C4-2B (cell line): ENCODE data around the gene CRELD1.

ENCODE experiments used
- H3K27ac ChIP-seq: fragments of 450-650 bp; 2 replicates; pipeline ENCODE4 v1.5.1; 2017
- CTCF ChIP-seq: fragments of 450-650 bp; conservative IDR thresholded peaks from 2 replicates; pipeline ENCODE4 v1.5.1; 2017; ENCODE audit warnings: mild to moderate bottlenecking
- ZFX ChIP-seq: fragments of 450-650 bp; IDR thresholded peaks from 2 replicates; pipeline ENCODE4 v1.6.1; 2017

The CRELD1 gene

DNA sequence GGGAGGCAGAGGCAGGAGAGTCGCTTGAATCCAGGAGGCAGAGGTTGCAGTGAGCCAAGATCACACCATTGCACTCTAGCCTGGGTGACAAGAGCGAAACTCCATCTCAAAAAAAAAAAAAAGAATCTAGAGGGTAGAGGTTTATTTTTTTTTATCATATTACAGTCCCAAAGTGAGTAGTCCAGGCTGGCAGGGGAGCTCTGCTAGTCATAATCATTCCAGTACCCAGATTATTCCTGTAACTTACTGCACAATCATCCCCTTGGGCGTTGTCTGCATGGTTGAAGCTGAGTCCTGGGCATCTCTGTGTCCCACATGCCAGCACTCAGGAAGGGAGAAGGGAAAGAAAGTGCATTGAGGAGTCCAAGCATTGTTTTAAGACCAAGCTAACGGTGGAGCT is 8.5 kb downstream of the CRELD1 start:
- no peak overlapping the region for H3K27ac ChIP-seq
- no peak for TF ChIP-seq CTCF
- no peak for TF ChIP-seq ZFX

- no peak overlapping the region for H3K27ac ChIP-seq
- TF ChIP-seq ZFX, result no peak
- TF ChIP-seq CTCF, result no peak
Observed at GRCh38 chr3:9942934-9943690, 9.5 kb downstream of the CRELD1 start.

DNA sequence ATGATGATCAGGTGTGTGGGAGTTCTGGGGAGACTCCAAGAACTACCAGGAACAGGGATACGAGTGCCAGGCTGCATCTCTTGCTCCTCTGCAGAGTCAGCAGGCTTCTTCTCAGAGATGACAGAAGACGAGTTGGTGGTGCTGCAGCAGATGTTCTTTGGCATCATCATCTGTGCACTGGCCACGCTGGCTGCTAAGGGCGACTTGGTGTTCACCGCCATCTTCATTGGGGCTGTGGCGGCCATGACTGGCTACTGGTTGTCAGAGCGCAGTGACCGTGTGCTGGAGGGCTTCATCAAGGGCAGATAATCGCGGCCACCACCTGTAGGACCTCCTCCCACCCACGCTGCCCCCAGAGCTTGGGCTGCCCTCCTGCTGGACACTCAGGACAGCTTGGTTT is 10.6 kb downstream of the CRELD1 start:
- no peak overlapping the region for H3K27ac ChIP-seq
- TF ChIP-seq ZFX (no peak), CTCF (no peak)

DNA sequence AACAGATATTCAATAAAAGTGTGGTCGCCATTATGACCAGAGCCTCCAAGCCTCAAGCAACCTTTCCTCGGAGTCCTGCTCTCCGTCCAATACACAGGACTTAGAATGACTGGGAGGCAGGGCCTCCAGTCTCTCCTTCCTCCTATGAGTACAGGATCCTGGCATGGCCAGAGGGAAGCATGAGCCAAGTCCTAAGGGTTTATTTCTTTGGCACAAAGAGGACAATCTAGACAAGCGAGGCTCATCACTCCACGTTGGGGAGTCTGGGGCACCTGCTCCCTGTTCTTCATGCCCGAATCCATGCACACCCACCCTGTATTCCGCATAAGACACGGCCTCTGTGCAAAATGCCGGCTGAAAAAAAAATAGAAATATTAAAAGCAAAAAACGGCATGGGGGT is 11.7 kb downstream of the CRELD1 start:
- no peak for TF ChIP-seq ZFX
- TF ChIP-seq CTCF, result no peak
- H3K27ac ChIP-seq, result peak overlapping the region; percentile 60; the same call in 1 of the 2 replicates

DNA sequence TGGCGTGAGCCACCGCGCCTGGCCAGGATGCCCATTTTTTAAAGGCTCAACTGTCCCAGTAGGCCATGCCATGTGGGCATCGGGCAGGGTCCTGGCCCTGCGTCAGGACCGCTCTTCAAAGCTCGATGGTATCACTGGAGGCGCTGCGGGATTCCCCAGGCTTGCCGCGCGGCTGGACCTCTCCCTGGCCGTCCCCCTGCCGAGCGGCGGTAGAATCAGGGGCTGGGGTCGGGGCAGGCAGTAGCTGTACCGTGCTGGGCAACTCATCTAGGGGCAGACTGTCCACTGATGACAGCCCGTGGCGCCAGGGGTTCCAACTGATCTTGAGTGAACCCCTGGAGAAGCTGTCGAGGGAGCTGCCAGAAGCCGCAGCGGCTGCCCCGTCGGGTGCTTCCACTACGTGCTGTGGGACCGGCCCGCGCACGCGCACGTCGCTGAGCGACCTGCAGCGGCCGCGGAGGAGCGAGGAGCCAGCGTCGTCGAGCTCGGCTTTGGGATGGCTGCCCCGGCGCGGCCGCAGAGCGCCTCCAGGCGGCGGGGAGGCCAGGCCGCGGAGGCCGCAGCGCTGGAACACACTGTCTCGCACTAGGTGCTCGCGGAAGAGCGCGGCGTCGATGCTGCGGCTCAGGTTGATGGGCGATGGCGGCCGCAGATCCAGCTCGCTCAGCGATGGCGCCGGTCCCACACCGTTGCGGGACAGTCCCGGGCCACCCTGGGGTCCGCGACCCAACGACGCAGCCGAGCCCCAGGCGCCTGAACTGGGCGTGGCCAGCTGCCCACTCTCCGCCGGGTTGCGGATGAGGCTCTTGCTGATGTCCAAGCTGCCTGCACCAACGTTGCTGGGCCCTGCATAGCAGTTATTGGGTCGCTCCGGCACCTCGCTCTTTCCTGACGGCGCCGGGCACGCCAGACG is 12.7 kb downstream of the CRELD1 start:
- TF ChIP-seq ZFX (peak; percentile 50; the same call in 1 of the 2 replicates), CTCF (peak; percentile 87)
- H3K27ac ChIP-seq, result peak overlapping the region; percentile 60

- peak overlapping the region; percentile 60 for H3K27ac ChIP-seq
- TF ChIP-seq ZFX (no peak), CTCF (peak; percentile 38; the same call in 1 of the 2 replicates)
Observed at GRCh38 chr3:9947025-9947995, 13.7 kb downstream of the CRELD1 start.
